PC-3 (cell line): ENCODE measurements around the gene AHCYL2.

Experiments used
- EZH2phosphoT487 ChIP-seq: fragments of 300-600 bp; sonication (generic); IDR thresholded peaks from 2 replicates; pipeline ENCODE4 v1.6.1; 2018; ENCODE audit warnings: mild to moderate bottlenecking, antibody characterized with exemption, low read length, borderline replicate concordance
- TF ChIP-seq, protein P1 (sequence below): fragments of 300-600 bp; sonication (generic); conservative IDR thresholded peaks from 2 replicates; pipeline ENCODE4 v1.5.1; 2017; ENCODE audit warnings: antibody characterized with exemption, low read depth, mild to moderate bottlenecking, low read length

DNA sequence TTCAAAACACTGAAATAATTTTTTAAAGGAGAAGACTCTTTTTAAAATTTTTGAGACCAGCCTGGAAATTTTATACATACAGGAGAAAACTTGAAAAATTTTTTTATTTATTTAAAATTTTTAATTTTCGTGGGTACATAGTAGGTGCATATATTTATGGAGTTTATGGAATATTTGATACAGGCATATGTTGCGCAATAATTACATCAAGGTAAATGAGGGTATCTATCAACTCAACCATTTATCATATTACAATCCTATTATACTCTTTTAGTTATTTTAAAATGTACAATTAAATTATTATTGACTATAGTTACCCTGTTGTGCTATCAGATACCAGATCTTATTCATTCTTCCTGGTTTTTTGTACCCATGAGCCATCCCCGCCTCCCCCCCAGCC, 75.1 kb downstream of the AHCYL2 start:
- TF ChIP-seq, protein P1, sequence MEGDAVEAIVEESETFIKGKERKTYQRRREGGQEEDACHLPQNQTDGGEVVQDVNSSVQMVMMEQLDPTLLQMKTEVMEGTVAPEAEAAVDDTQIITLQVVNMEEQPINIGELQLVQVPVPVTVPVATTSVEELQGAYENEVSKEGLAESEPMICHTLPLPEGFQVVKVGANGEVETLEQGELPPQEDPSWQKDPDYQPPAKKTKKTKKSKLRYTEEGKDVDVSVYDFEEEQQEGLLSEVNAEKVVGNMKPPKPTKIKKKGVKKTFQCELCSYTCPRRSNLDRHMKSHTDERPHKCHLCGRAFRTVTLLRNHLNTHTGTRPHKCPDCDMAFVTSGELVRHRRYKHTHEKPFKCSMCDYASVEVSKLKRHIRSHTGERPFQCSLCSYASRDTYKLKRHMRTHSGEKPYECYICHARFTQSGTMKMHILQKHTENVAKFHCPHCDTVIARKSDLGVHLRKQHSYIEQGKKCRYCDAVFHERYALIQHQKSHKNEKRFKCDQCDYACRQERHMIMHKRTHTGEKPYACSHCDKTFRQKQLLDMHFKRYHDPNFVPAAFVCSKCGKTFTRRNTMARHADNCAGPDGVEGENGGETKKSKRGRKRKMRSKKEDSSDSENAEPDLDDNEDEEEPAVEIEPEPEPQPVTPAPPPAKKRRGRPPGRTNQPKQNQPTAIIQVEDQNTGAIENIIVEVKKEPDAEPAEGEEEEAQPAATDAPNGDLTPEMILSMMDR = no peak
- TF ChIP-seq EZH2phosphoT487 = no peak
